HEK293 (cell line): ENCODE measurements around the gene SF3A1.

Experiments used
- CTCF ChIA-PET: fragments of 350-600 bp; formaldehyde crosslinking; extraction: SDS; loops from one replicate; lab custom pipeline; 2021; ENCODE audit warnings: antibody characterized with exemption; lab: Yijun Ruan, JAX
- POLR2A ChIA-PET: fragments of 300-600 bp; formaldehyde crosslinking; extraction: SDS; loops from one replicate; lab custom pipeline; 2020; ENCODE audit warnings: antibody characterized with exemption, inconsistent platforms; lab: Yijun Ruan, JAX
- H3K27ac ChIP-seq: fragments of 200-500 bp; sonication (Bioruptor generic); 2 replicates; pipeline ENCODE4 v1.5.1; 2014; ENCODE audit warnings: low read depth, low read length, control low read depth, inconsistent platforms; ENCODE audit errors: extremely low read depth
- H3K36me3 ChIP-seq, 2 experiments: fragments of 200-500 bp in 1 of 2; sonication (Bioruptor generic) in 1 of 2; 1 replicate in 1 of 2; 2 replicates in 1 of 2; pipeline ENCODE4 v1.5.1; 2014 to 2017; ENCODE audit warnings: inconsistent platforms in 2 of 2, low read length in 2 of 2; ENCODE audit not compliant: control insufficient read depth in 2 of 2, insufficient read depth in 1 of 2
- H3K4me1 ChIP-seq: fragments of 200-500 bp; sonication (Bioruptor generic); 2 replicates; pipeline ENCODE4 v1.5.1; 2014; ENCODE audit warnings: mild to moderate bottlenecking, low read length, inconsistent platforms; ENCODE audit not compliant: control insufficient read depth, insufficient read depth
- H3K4me3 ChIP-seq: 2 replicates; pipeline ENCODE4 v1.5.1; 2011; ENCODE audit warnings: low read depth, mild to moderate bottlenecking, control low read depth, low read length, moderate library complexity
- H3K9me3 ChIP-seq: fragments of 200-500 bp; sonication (Bioruptor generic); 2 replicates; pipeline ENCODE4 v1.5.1; 2014; ENCODE audit warnings: low read depth, low read length, inconsistent platforms; ENCODE audit not compliant: control insufficient read depth, insufficient read depth
- GFI1B ChIP-seq: fragments of 450-650 bp; formaldehyde crosslinking; IDR thresholded peaks from 2 replicates; pipeline ENCODE4 v1.5.1; 2016; ENCODE audit warnings: missing biosample characterization, missing genetic modification characterization
- GLIS1 ChIP-seq: fragments of 450-650 bp; formaldehyde crosslinking; IDR thresholded peaks from 2 replicates; pipeline ENCODE4 v1.5.1; 2016; ENCODE audit warnings: missing biosample characterization, missing genetic modification characterization
- TCF7L2 ChIP-seq: IDR thresholded peaks from 2 replicates; pipeline ENCODE4 v1.6.1; 2011; ENCODE audit warnings: low read depth, mild to moderate bottlenecking, inconsistent platforms, low read length, moderate library complexity, borderline replicate concordance
- WT1 ChIP-seq: fragments of 450-650 bp; formaldehyde crosslinking; IDR thresholded peaks from 2 replicates; pipeline ENCODE4 v1.5.1; 2016; ENCODE audit warnings: missing biosample characterization, missing genetic modification characterization
- ZEB2 ChIP-seq: fragments of 450-650 bp; formaldehyde crosslinking; IDR thresholded peaks from 2 replicates; pipeline ENCODE4 v1.5.1; 2016; ENCODE audit warnings: missing biosample characterization, missing genetic modification characterization
- ZFP37 ChIP-seq: fragments of 450-650 bp; formaldehyde crosslinking; IDR thresholded peaks from 2 replicates; pipeline ENCODE4 v1.5.1; 2016; ENCODE audit warnings: missing biosample characterization, missing genetic modification characterization
- ZIC2 ChIP-seq: fragments of 450-650 bp; formaldehyde crosslinking; IDR thresholded peaks from 2 replicates; pipeline ENCODE4 v1.5.1; 2016; ENCODE audit warnings: missing biosample characterization, missing genetic modification characterization
- ZNF155 ChIP-seq: fragments of 450-650 bp; formaldehyde crosslinking; IDR thresholded peaks from 2 replicates; pipeline ENCODE4 v1.5.1; 2016; ENCODE audit warnings: missing biosample characterization, missing genetic modification characterization
- ZNF2 ChIP-seq: fragments of 450-650 bp; formaldehyde crosslinking; IDR thresholded peaks from 2 replicates; pipeline ENCODE4 v1.5.1; 2016; ENCODE audit warnings: missing biosample characterization, missing genetic modification characterization
- ZNF211 ChIP-seq: fragments of 450-650 bp; formaldehyde crosslinking; IDR thresholded peaks from 2 replicates; pipeline ENCODE4 v1.5.1; 2016; ENCODE audit warnings: low read depth, missing biosample characterization, missing genetic modification characterization
- ZNF24 ChIP-seq: fragments of 450-650 bp; formaldehyde crosslinking; IDR thresholded peaks from 2 replicates; pipeline ENCODE4 v1.5.1; 2016; ENCODE audit warnings: missing biosample characterization, missing genetic modification characterization
- ZNF302 ChIP-seq: fragments of 450-650 bp; formaldehyde crosslinking; IDR thresholded peaks from 2 replicates; pipeline ENCODE4 v1.5.1; 2016; ENCODE audit warnings: missing biosample characterization, missing genetic modification characterization, low read depth
- ZNF324 ChIP-seq: fragments of 450-650 bp; formaldehyde crosslinking; IDR thresholded peaks from 2 replicates; pipeline ENCODE4 v1.5.1; 2016; ENCODE audit warnings: missing biosample characterization, missing genetic modification characterization
- ZNF366 ChIP-seq: fragments of 450-650 bp; formaldehyde crosslinking; conservative IDR thresholded peaks from 2 replicates; pipeline ENCODE4 v1.5.1; 2016; ENCODE audit warnings: missing biosample characterization, missing genetic modification characterization
- ZNF561 ChIP-seq: fragments of 450-650 bp; IDR thresholded peaks from 2 replicates; pipeline ENCODE4 v1.5.1; 2018; ENCODE audit warnings: missing biosample characterization, missing genetic modification characterization, borderline replicate concordance
- ZNF624 ChIP-seq: fragments of 450-650 bp; formaldehyde crosslinking; IDR thresholded peaks from 2 replicates; pipeline ENCODE4 v1.5.1; 2017; ENCODE audit warnings: missing biosample characterization, missing genetic modification characterization
- ZNF654 ChIP-seq: fragments of 450-650 bp; formaldehyde crosslinking; IDR thresholded peaks from 2 replicates; pipeline ENCODE4 v1.5.1; 2016; ENCODE audit warnings: low read depth, missing biosample characterization, missing genetic modification characterization
- ZNF664 ChIP-seq: fragments of 450-650 bp; formaldehyde crosslinking; IDR thresholded peaks from 2 replicates; pipeline ENCODE4 v1.5.1; 2016; ENCODE audit warnings: missing biosample characterization, missing genetic modification characterization
- ZNF792 ChIP-seq: fragments of 450-650 bp; formaldehyde crosslinking; IDR thresholded peaks from 2 replicates; pipeline ENCODE4 v1.5.1; 2016; ENCODE audit warnings: missing biosample characterization, missing genetic modification characterization
- TF ChIP-seq, protein P1 (sequence below): fragments of 450-650 bp; formaldehyde crosslinking; IDR thresholded peaks from 2 replicates; pipeline ENCODE4 v1.5.1; 2016; ENCODE audit warnings: missing biosample characterization, missing genetic modification characterization
- TF ChIP-seq, protein P2 (sequence below): fragments of 450-650 bp; formaldehyde crosslinking; IDR thresholded peaks from 2 replicates; pipeline ENCODE4 v1.5.1; 2016; ENCODE audit warnings: missing biosample characterization, missing genetic modification characterization, low read depth

The SF3A1 gene

DNA sequence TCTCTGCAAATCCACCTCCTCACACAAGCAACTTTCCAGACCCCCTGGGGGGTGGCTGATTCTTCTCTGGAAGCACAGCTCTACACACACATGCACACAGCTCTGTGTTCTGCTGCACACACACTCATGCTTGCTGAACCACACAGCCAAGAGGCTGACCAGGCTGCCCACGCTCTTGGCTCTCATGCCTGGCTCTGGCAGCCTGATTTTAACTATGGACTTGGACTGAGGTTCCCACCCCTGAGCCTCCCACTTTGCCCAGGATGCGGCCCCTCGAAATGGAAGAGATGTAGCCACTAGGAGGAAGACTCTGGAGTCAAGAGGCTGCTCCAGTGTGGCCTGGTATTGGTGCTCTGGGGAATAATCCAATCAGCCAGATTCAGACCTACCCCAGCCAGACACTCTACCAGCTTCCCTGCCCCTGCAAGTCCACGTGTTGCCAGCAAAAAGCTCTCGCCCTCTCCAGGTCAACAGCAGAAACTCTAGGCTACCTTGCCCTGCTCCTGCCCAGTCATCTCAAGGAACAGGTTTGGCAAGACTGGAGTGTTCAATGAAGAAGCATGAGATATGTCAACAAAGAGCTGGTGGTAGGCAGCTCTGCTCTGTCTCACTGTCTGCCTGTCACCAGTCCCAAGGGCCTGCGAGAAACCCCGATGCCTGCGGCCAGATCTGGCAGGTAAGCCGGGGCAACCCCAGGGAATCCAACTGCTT, 58.5 kb downstream of the SF3A1 start:
- POLR2A ChIA-PET, result no interaction called here
- TF ChIP-seq, protein P1, sequence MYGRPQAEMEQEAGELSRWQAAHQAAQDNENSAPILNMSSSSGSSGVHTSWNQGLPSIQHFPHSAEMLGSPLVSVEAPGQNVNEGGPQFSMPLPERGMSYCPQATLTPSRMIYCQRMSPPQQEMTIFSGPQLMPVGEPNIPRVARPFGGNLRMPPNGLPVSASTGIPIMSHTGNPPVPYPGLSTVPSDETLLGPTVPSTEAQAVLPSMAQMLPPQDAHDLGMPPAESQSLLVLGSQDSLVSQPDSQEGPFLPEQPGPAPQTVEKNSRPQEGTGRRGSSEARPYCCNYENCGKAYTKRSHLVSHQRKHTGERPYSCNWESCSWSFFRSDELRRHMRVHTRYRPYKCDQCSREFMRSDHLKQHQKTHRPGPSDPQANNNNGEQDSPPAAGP (tag by site-specific recombination), result no peak
- TF ChIP-seq GLIS1 (tag by site-specific recombination), result peak; percentile 22; the same call in 1 of the 2 replicates
- TF ChIP-seq, all 188 proteins: peak for 1
- Histone ChIP-seq H3K4me3 (no peak overlapping the region), H3K36me3 (peaks cover 3 to 85% of the 10 kb centered on the region in 2 experiments; a peak in 2 of 3 replicates), H3K4me1 (no peaks in the 10 kb centered on the region), H3K27ac (no peak overlapping the region), H3K9me3 (no peaks in the 10 kb centered on the region)
- CTCF ChIA-PET, result interaction anchor here (1.2 to 1.5 kb wide), 2 partner anchors 9 to 30 kb away, joined by 3 read pairs; no protein-coding TSS in a partner anchor

DNA sequence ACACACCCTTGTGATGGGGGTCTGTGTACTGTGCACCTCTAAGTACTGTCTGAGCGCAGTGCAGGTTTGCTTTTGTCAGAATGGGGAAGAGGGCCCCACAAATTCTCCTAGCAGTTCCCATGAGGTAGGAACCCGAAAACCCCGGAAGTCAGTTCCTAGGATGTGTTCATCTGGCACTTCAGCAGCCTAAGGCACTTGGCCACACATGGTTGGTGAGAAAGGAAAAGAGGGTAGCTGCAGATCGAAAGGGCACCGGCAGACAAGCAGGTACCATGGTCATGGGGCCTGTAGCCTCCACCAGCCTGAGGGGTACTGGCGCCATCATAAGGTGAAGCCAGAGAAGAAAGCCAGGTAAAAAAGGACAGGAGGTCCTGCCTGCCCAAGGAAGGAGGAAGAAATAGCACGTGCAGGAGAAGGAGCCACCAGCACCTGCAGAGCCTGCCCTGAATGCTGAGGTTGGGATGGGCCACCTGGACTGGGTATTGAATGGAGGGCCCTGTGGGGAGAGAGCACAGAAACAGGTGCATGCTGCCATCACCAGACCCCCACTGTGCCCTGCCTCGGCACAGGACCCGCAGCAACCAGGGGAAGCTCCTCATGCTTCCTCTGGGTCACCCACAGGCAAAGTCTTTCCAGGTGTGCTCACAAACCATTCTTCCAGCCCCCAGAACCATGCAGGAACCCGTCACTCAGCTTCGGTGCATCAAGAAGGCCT, 59.3 kb downstream of the SF3A1 start:
- Histone ChIP-seq H3K36me3 (peaks cover 3 to 86% of the 10 kb centered on the region in 2 experiments; a peak in 2 of 3 replicates), H3K4me3 (no peak overlapping the region), H3K9me3 (no peaks in the 10 kb centered on the region), H3K4me1 (no peaks in the 10 kb centered on the region), H3K27ac (no peak overlapping the region)
- TF ChIP-seq ZNF654 (tag by site-specific recombination), result no peak
- TF ChIP-seq ZNF624 (tag by site-specific recombination), result no peak
- TF ChIP-seq, protein P2, sequence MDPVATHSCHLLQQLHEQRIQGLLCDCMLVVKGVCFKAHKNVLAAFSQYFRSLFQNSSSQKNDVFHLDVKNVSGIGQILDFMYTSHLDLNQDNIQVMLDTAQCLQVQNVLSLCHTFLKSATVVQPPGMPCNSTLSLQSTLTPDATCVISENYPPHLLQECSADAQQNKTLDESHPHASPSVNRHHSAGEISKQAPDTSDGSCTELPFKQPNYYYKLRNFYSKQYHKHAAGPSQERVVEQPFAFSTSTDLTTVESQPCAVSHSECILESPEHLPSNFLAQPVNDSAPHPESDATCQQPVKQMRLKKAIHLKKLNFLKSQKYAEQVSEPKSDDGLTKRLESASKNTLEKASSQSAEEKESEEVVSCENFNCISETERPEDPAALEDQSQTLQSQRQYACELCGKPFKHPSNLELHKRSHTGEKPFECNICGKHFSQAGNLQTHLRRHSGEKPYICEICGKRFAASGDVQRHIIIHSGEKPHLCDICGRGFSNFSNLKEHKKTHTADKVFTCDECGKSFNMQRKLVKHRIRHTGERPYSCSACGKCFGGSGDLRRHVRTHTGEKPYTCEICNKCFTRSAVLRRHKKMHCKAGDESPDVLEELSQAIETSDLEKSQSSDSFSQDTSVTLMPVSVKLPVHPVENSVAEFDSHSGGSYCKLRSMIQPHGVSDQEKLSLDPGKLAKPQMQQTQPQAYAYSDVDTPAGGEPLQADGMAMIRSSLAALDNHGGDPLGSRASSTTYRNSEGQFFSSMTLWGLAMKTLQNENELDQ (tag by site-specific recombination), result no peak
- no peak for TF ChIP-seq ZNF211 (tag by site-specific recombination)
- no peak for TF ChIP-seq ZNF366 (tag by site-specific recombination)
- no peak for TF ChIP-seq ZEB2
- TF ChIP-seq ZNF561 (tag by site-specific recombination), result no peak
- TF ChIP-seq ZNF324, result no peak
- POLR2A ChIA-PET, result no interaction called here
- CTCF ChIA-PET, result interaction anchor here (0.7 to 2.2 kb wide), 4 partner anchors 10 to 552 kb away, joined by 3 to 8 read pairs (median 3); no protein-coding TSS in a partner anchor

DNA sequence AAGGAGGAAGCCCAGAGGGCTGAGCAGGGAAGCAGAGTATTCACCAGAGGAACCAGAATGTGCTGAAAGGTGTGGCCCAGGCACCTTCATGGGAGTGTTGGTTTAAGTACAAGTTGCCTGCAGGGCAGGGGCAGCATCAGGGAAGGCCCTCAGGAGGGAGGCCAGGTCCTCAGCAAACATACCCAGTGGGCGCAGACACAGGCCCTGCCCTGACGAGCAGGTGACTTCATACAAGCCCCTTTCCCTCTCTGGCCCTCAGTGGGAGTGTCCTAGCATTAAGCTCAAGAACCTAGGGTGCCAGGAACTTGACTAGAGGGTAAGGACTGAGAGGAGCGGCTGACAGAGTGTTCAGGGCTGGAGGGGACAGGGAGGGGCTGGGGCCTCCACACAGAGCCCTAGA, 59.9 kb downstream of the SF3A1 start:
- no peaks in the 10 kb centered on the region for H3K4me1 ChIP-seq
- peaks cover 3 to 86% of the 10 kb centered on the region in 2 experiments; a peak in 2 of 3 replicates for H3K36me3 ChIP-seq
- CTCF ChIA-PET, result interaction anchor here (0.6 to 2.2 kb wide), 4 partner anchors 9 to 31 kb away, joined by 3 to 8 read pairs (median 3); no protein-coding TSS in a partner anchor
- H3K27ac ChIP-seq, result no peak overlapping the region
- H3K9me3 ChIP-seq, result no peaks in the 10 kb centered on the region
- H3K4me3 ChIP-seq, result no peak overlapping the region
- POLR2A ChIA-PET, result no interaction called here
- TF ChIP-seq ZNF302 (tag by site-specific recombination), result no peak
- TF ChIP-seq TCF7L2, result no peak
- no peak for TF ChIP-seq GFI1B (tag by site-specific recombination)
- TF ChIP-seq ZFP37 (tag by site-specific recombination), result no peak
- TF ChIP-seq ZNF24 (tag by site-specific recombination), result no peak
- no peak for TF ChIP-seq ZNF792 (tag by site-specific recombination)
- TF ChIP-seq ZNF664 (tag by site-specific recombination), result no peak
- TF ChIP-seq ZNF2 (tag by site-specific recombination), result no peak
- TF ChIP-seq ZNF155, result no peak
- no peak for TF ChIP-seq WT1 (tag by site-specific recombination)
- TF ChIP-seq, protein P2 (tag by site-specific recombination), result no peak
- TF ChIP-seq ZIC2 (tag by site-specific recombination), result peak; percentile 81
- TF ChIP-seq, protein P1 (tag by site-specific recombination), result 0 out of 2 replicates have a peak, but pooled peaks have one; percentile 50
